ENCODE data around the gene CLN6.
A peak's percentile ranks its signal among the peaks of the same experiment; 100 is the strongest.
"Not testable (repeated sequence)": the region's sequence is repeated elsewhere in the genome, so short reads cannot be mapped to it uniquely, and the experiment has no call there.

CLN6 gene

GRCh38 chr15:68190048-68190447, 39.5 kb downstream of the CLN6 start:
- DNase-seq (ENCODE audit: low read depth), result no peak

- DNase-seq (ENCODE audit: low read depth), result no peak
Observed at GRCh38 chr15:68188647-68189046, 40.9 kb downstream of the CLN6 start.

GRCh38 chr15:68187559-68187958, 42.0 kb downstream of the CLN6 start:
- DNase-seq (ENCODE audit: low read depth), result peak; percentile 86

- DNase-seq (ENCODE audit: low read depth), result peak; percentile 82
Observed at GRCh38 chr15:68186671-68187397, 42.7 kb downstream of the CLN6 start.

- DNase-seq (ENCODE audit: low read depth), result no peak
Observed at GRCh38 chr15:68184616-68185480, 44.7 kb downstream of the CLN6 start.

- DNase-seq (ENCODE audit: low read depth), result no peak
Observed at GRCh38 chr15:68183616-68184315, 45.8 kb downstream of the CLN6 start.

GRCh38 chr15:68177742-68178141, 51.8 kb downstream of the CLN6 start:
- DNase-seq (ENCODE audit: low read depth), result no peak

GRCh38 chr15:68176601-68177000, 52.9 kb downstream of the CLN6 start:
- no peak for DNase-seq (ENCODE audit: low read depth)

- no peak for DNase-seq (ENCODE audit: low read depth)
Observed at GRCh38 chr15:68175526-68175925, 54.0 kb downstream of the CLN6 start.

GRCh38 chr15:68173119-68173518, 56.4 kb downstream of the CLN6 start:
- no peak for DNase-seq (ENCODE audit: low read depth)

GRCh38 chr15:68172037-68172436, 57.5 kb downstream of the CLN6 start:
- not testable (repeated sequence) for DNase-seq (ENCODE audit: low read depth)

GRCh38 chr15:68166847-68167246, 62.7 kb downstream of the CLN6 start:
- no peak for DNase-seq (ENCODE audit: low read depth)

GRCh38 chr15:68163191-68163590, 66.3 kb downstream of the CLN6 start:
- DNase-seq (ENCODE audit: low read depth), result no peak

GRCh38 chr15:68158046-68158628, 71.4 kb downstream of the CLN6 start:
- no peak for DNase-seq (ENCODE audit: low read depth)

GRCh38 chr15:68157074-68157473, 72.5 kb downstream of the CLN6 start:
- DNase-seq (ENCODE audit: low read depth), result no peak

Measured in fibroblast of the conjunctiva (primary cell).